ENCODE results near the gene UPF1. TPM values are rescaled to one million over a fixed set of nuclear protein-coding genes. Genes with fewer than 3 reads are reported as not detected.

UPF1 gene
- total RNA-seq, 1 donor from 2014 or later: 46.3 TPM

- H3K36me3 Mint-ChIP-seq (ENCODE audit: unreplicated experiment): peaks cover 18% of the 10 kb centered on the region
- H3K4me1 Mint-ChIP-seq (ENCODE audit: low read depth, unreplicated experiment): no peaks in the 10 kb centered on the region
- no peak for DNase-seq
- peaks cover 3% of the 10 kb centered on the region for H3K9me3 Mint-ChIP-seq (ENCODE audit: unreplicated experiment)
- H3K4me3 Mint-ChIP-seq (ENCODE audit: unreplicated experiment): no peak overlapping the region
- H3K27me3 Mint-ChIP-seq (ENCODE audit: unreplicated experiment): peaks cover 2% of the 10 kb centered on the region
- no peak for TF ChIP-seq CTCF (IDR thresholded peaks at IDR 0.05; ENCODE audit: partially characterized antibody, unreplicated experiment)
- H3K27ac Mint-ChIP-seq (ENCODE audit: unreplicated experiment): no peak overlapping the region
Measured at GRCh38 chr19:18878058-18878797, 46.5 kb downstream of the UPF1 start.

GRCh38 chr19:18878858-18879578, 47.3 kb downstream of the UPF1 start:
- H3K27me3 Mint-ChIP-seq (ENCODE audit: unreplicated experiment): peaks cover 2% of the 10 kb centered on the region
- no peak overlapping the region for H3K4me3 Mint-ChIP-seq (ENCODE audit: unreplicated experiment)
- TF ChIP-seq CTCF (IDR thresholded peaks at IDR 0.05; ENCODE audit: partially characterized antibody, unreplicated experiment): no peak
- H3K4me1 Mint-ChIP-seq (ENCODE audit: low read depth, unreplicated experiment): no peaks in the 10 kb centered on the region
- H3K9me3 Mint-ChIP-seq (ENCODE audit: unreplicated experiment): peaks cover 3% of the 10 kb centered on the region
- H3K27ac Mint-ChIP-seq (ENCODE audit: unreplicated experiment): no peak overlapping the region
- peaks cover 18% of the 10 kb centered on the region for H3K36me3 Mint-ChIP-seq (ENCODE audit: unreplicated experiment)
- DNase-seq: no peak

GRCh38 chr19:18879579-18880373, 48.0 kb downstream of the UPF1 start:
- peaks cover 3% of the 10 kb centered on the region for H3K9me3 Mint-ChIP-seq (ENCODE audit: unreplicated experiment)
- DNase-seq: no peak
- no peak overlapping the region for H3K4me3 Mint-ChIP-seq (ENCODE audit: unreplicated experiment)
- H3K4me1 Mint-ChIP-seq (ENCODE audit: low read depth, unreplicated experiment): no peaks in the 10 kb centered on the region
- peaks cover 18% of the 10 kb centered on the region for H3K36me3 Mint-ChIP-seq (ENCODE audit: unreplicated experiment)
- no peak for TF ChIP-seq CTCF (IDR thresholded peaks at IDR 0.05; ENCODE audit: partially characterized antibody, unreplicated experiment)
- H3K27ac Mint-ChIP-seq (ENCODE audit: unreplicated experiment): no peak overlapping the region
- H3K27me3 Mint-ChIP-seq (ENCODE audit: unreplicated experiment): peaks cover 2% of the 10 kb centered on the region

- H3K27ac Mint-ChIP-seq (ENCODE audit: unreplicated experiment): no peak overlapping the region
- peaks cover 13% of the 10 kb centered on the region for H3K36me3 Mint-ChIP-seq (ENCODE audit: unreplicated experiment)
- H3K27me3 Mint-ChIP-seq (ENCODE audit: unreplicated experiment): peaks cover 2% of the 10 kb centered on the region
- no peak for DNase-seq
- H3K9me3 Mint-ChIP-seq (ENCODE audit: unreplicated experiment): peaks cover 1% of the 10 kb centered on the region
- no peaks in the 10 kb centered on the region for H3K4me1 Mint-ChIP-seq (ENCODE audit: low read depth, unreplicated experiment)
- no peak overlapping the region for H3K4me3 Mint-ChIP-seq (ENCODE audit: unreplicated experiment)
- TF ChIP-seq CTCF (IDR thresholded peaks at IDR 0.05; ENCODE audit: partially characterized antibody, unreplicated experiment): no peak
Measured at GRCh38 chr19:18881491-18881890, 49.7 kb downstream of the UPF1 start.

Data from glutamatergic neuron (in vitro differentiated cells).